ENCODE results near the gene SLITRK5. TPM values are rescaled to one million over a fixed set of nuclear protein-coding genes. Genes with fewer than 3 reads are reported as not detected.

Gene SLITRK5
- total RNA-seq, 1 experiment from 2014 or later = not detected

GRCh38 chr13:87712012-87712411, 40.8 kb downstream of the SLITRK5 start:
- no peak for ATAC-seq

More at GRCh38 chr13:87712012-87712411, 40.8 kb downstream of the SLITRK5 start:
- ChIA-PET CTCF (no interaction called here), RAD21 (ENCODE audit: low non-redundant PET in 1 of 2, low total read pairs in 2 of 2, uncharacterized antibody in 2 of 2, unreplicated experiment in 2 of 2) (no interaction called here), POLR2A (no interaction called here)
- Histone ChIP-seq H3K27me3 (ENCODE audit: insufficient read depth, low read length) (no peaks in the 10 kb centered on the region), H3K4me2 (ENCODE audit: low read length) (no peak overlapping the region), H3K9me2 (ENCODE audit: insufficient read depth) (no peaks in the 10 kb centered on the region), H3K4me3 (replicated peaks in 1 of 2; ENCODE audit: low read depth in 1 of 2, low read length in 2 of 2) (no peak overlapping the region), H3K36me3 (ENCODE audit: control insufficient read depth in 1 of 2, insufficient read depth in 2 of 2, low read length in 2 of 2) (no peaks in the 10 kb centered on the region), H3K27ac (ENCODE audit: low read depth, low read length) (no peak overlapping the region), H2AFZ (ENCODE audit: low read depth, low read length, poor library complexity, severe bottlenecking) (no peak overlapping the region), H3K79me2 (ENCODE audit: insufficient read depth, low read length) (no peaks in the 10 kb centered on the region), H3K9ac (ENCODE audit: low read length) (no peak overlapping the region), H3K4me1 (ENCODE audit: control insufficient read depth in 1 of 2, insufficient read depth in 2 of 2, low read length in 2 of 2) (no peaks in the 10 kb centered on the region), H3K9me3 (ENCODE audit: control insufficient read depth in 1 of 2, insufficient read depth in 1 of 2, low read depth in 1 of 2, low read length in 2 of 2) (no peaks in the 10 kb centered on the region; a peak in 1 of 4 replicates), H4K20me1 (ENCODE audit: insufficient read depth) (no peaks in the 10 kb centered on the region; the same call in 1 of the 2 replicates)
- TF ChIP-seq CEBPB (IDR thresholded peaks at IDR 0.05; ENCODE audit: low read depth) = no peak
- no peak for TF ChIP-seq FOSL1 (IDR thresholded peaks at IDR 0.05; ENCODE audit: low read depth)
- no peak for TF ChIP-seq SIN3A (IDR thresholded peaks at IDR 0.05; ENCODE audit: low read depth)
- TF ChIP-seq TCF7L2 (IDR thresholded peaks at IDR 0.05; ENCODE audit: borderline replicate concordance, extremely low read depth, insufficient read depth, insufficient read length) = no peak
- TF ChIP-seq, protein P1, sequence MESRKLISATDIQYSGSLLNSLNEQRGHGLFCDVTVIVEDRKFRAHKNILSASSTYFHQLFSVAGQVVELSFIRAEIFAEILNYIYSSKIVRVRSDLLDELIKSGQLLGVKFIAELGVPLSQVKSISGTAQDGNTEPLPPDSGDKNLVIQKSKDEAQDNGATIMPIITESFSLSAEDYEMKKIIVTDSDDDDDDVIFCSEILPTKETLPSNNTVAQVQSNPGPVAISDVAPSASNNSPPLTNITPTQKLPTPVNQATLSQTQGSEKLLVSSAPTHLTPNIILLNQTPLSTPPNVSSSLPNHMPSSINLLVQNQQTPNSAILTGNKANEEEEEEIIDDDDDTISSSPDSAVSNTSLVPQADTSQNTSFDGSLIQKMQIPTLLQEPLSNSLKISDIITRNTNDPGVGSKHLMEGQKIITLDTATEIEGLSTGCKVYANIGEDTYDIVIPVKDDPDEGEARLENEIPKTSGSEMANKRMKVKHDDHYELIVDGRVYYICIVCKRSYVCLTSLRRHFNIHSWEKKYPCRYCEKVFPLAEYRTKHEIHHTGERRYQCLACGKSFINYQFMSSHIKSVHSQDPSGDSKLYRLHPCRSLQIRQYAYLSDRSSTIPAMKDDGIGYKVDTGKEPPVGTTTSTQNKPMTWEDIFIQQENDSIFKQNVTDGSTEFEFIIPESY (IDR thresholded peaks at IDR 0.05; ENCODE audit: extremely low read depth, insufficient replicate concordance, low read length) = no peak
- TF ChIP-seq ZNF274 (IDR thresholded peaks at IDR 0.05; ENCODE audit: low read depth, low read length) = no peak
- TF ChIP-seq POLR2AphosphoS5 (IDR thresholded peaks at IDR 0.05; ENCODE audit: low read depth, low read length) = no peak
- no peak for TF ChIP-seq ELF1 (IDR thresholded peaks at IDR 0.05; ENCODE audit: borderline replicate concordance, low read depth)
- no peak for TF ChIP-seq POLR2A (IDR thresholded peaks at IDR 0.05; ENCODE audit: borderline replicate concordance, extremely low read depth, insufficient read depth, insufficient read length)
- TF ChIP-seq EZH2phosphoT487 (IDR thresholded peaks at IDR 0.05; ENCODE audit: borderline replicate concordance) = no peak
- TF ChIP-seq RAD21 (IDR thresholded peaks at IDR 0.05; ENCODE audit: low read depth) = no peak
- TF ChIP-seq, protein P2, sequence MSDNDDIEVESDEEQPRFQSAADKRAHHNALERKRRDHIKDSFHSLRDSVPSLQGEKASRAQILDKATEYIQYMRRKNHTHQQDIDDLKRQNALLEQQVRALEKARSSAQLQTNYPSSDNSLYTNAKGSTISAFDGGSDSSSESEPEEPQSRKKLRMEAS (IDR thresholded peaks at IDR 0.05) = no peak
- no peak for TF ChIP-seq ATF3 (IDR thresholded peaks at IDR 0.05)
- TF ChIP-seq SP1 (IDR thresholded peaks at IDR 0.05; ENCODE audit: low read depth) = no peak
- no peak for TF ChIP-seq JUND (IDR thresholded peaks at IDR 0.05)
- TF ChIP-seq ZFX (IDR thresholded peaks at IDR 0.05) = no peak
- no peak for DNase-seq (ENCODE audit: low read depth, low spot score)
- intact Hi-C loops (cut with micrococcal nuclease) = no loop called here
- BruUV-seq (replicated peaks) = no TSS peak
